HCEC 1CT (cell line): ENCODE measurements around the gene ANGPTL2.

Source experiments
- DNase-seq: peaks from one replicate; pipeline ENCODE4 v3.0.0-alpha.2; 2017

Gene ANGPTL2

GRCh38 chr9:127091526-127091925, 30.9 kb downstream of the ANGPTL2 start:
- DNase-seq: no peak

- DNase-seq: no peak
These were observed 32.0 kb downstream of the ANGPTL2 start for GRCh38 chr9:127090341-127090985.

- no peak for DNase-seq
These were observed 32.8 kb downstream of the ANGPTL2 start for GRCh38 chr9:127089631-127090081.

- no peak for DNase-seq
These were observed 33.5 kb downstream of the ANGPTL2 start for GRCh38 chr9:127088724-127089615.

- DNase-seq: no peak
These were observed 34.6 kb downstream of the ANGPTL2 start for GRCh38 chr9:127087836-127088235.

- no peak for DNase-seq
These were observed 35.0 kb downstream of the ANGPTL2 start for GRCh38 chr9:127087411-127087810.

GRCh38 chr9:127086771-127087170, 35.7 kb downstream of the ANGPTL2 start:
- DNase-seq: no peak

- no peak for DNase-seq
These were observed 37.2 kb downstream of the ANGPTL2 start for GRCh38 chr9:127085186-127085585.

GRCh38 chr9:127084076-127085039, 38.1 kb downstream of the ANGPTL2 start:
- DNase-seq: no peak

- no peak for DNase-seq
These were observed 39.1 kb downstream of the ANGPTL2 start for GRCh38 chr9:127083138-127083980.

- DNase-seq: no peak
These were observed 40.9 kb downstream of the ANGPTL2 start for GRCh38 chr9:127081250-127082185.

- DNase-seq: no peak
These were observed 42.8 kb downstream of the ANGPTL2 start for GRCh38 chr9:127079446-127080140.

- no peak for DNase-seq
These were observed 43.4 kb downstream of the ANGPTL2 start for GRCh38 chr9:127078988-127079387.

GRCh38 chr9:127078336-127078735, 44.1 kb downstream of the ANGPTL2 start:
- DNase-seq: no peak

GRCh38 chr9:127077644-127077946, 44.8 kb downstream of the ANGPTL2 start:
- DNase-seq: no peak

GRCh38 chr9:127076860-127077643, 45.4 kb downstream of the ANGPTL2 start:
- no peak for DNase-seq

GRCh38 chr9:127075624-127076372, 46.6 kb downstream of the ANGPTL2 start:
- DNase-seq: no peak
